ENCODE data around the gene SLC4A4. TPM values are rescaled to one million over a fixed set of nuclear protein-coding genes. Genes with fewer than 3 reads are reported as not detected.

Gene SLC4A4
- polyA plus RNA-seq, 1 of the 3 experiments (the other 2 are of a cell fraction) = not detected

GRCh38 chr4:71382125-71382899 is 43.5 kb downstream of the SLC4A4 start:
- Histone ChIP-seq H3K27me3 (ENCODE audit: insufficient read depth) (no peaks in the 10 kb centered on the region), H4K20me1 (ENCODE audit: insufficient read depth) (no peaks in the 10 kb centered on the region), H3F3A (replicated peaks; ENCODE audit: insufficient read depth) (no peaks in the 10 kb centered on the region), H3K36me3 (replicated peaks in 1 of 2; ENCODE audit: control insufficient read depth in 1 of 2, insufficient read depth in 2 of 2, low read length in 1 of 2) (no peaks in the 10 kb centered on the region), H3K27ac (ENCODE audit: low read depth in 2 of 2, low read length in 1 of 2) (no peak overlapping the region), H3K4me3 (ENCODE audit: low read depth in 2 of 2, low read length in 1 of 2) (no peak overlapping the region), H3K4me2 (no peak overlapping the region), H2AFZ (ENCODE audit: low read depth) (no peak overlapping the region), H3K9me2 (no peaks in the 10 kb centered on the region), H3K4me1 (ENCODE audit: control insufficient read depth in 1 of 2, insufficient read depth in 2 of 2, low read depth in 1 of 2, low read length in 1 of 2) (no peaks in the 10 kb centered on the region), H3K9me3 (no peaks in the 10 kb centered on the region), H3K79me2 (ENCODE audit: insufficient read depth) (no peaks in the 10 kb centered on the region), H3K9ac (no peak overlapping the region)
- CTCF ChIA-PET = no interaction called here
- no peak for DNase-seq
- WGBS (ENCODE audit: low lambda C conversion rate) = 11% methylated on average over 3 of the region's 3 CpGs
- TF ChIP-seq TAF1 (IDR thresholded peaks at IDR 0.05; ENCODE audit: borderline replicate concordance, low read depth, low read length) (no peak), MAX (IDR thresholded peaks at IDR 0.05; ENCODE audit: low read depth) (no peak), EZH2phosphoT487 (IDR thresholded peaks at IDR 0.05; ENCODE audit: borderline replicate concordance, low read depth) (no peak), MEF2A (IDR thresholded peaks at IDR 0.05; ENCODE audit: borderline replicate concordance, low read depth) (no peak), FOXJ3 (CRISPR knock-in tag; IDR thresholded peaks at IDR 0.05) (no peak), GATA2 (CRISPR knock-in tag; IDR thresholded peaks at IDR 0.05) (no peak), GABPA (IDR thresholded peaks at IDR 0.05; ENCODE audit: low read depth) (no peak), IRF3 (IDR thresholded peaks at IDR 0.05; ENCODE audit: low read depth, low read length) (no peak), RXRA (IDR thresholded peaks at IDR 0.05; ENCODE audit: borderline replicate concordance, low read depth) (no peak), NFIC (IDR thresholded peaks at IDR 0.05; ENCODE audit: borderline replicate concordance) (no peak), TEAD4 (IDR thresholded peaks at IDR 0.05; ENCODE audit: borderline replicate concordance, insufficient read depth) (no peak), YY1 (IDR thresholded peaks at IDR 0.05; ENCODE audit: low read depth) (no peak), RFX5 (IDR thresholded peaks at IDR 0.05; ENCODE audit: low read length) (no peak)
- TF ChIP-seq, protein P1, sequence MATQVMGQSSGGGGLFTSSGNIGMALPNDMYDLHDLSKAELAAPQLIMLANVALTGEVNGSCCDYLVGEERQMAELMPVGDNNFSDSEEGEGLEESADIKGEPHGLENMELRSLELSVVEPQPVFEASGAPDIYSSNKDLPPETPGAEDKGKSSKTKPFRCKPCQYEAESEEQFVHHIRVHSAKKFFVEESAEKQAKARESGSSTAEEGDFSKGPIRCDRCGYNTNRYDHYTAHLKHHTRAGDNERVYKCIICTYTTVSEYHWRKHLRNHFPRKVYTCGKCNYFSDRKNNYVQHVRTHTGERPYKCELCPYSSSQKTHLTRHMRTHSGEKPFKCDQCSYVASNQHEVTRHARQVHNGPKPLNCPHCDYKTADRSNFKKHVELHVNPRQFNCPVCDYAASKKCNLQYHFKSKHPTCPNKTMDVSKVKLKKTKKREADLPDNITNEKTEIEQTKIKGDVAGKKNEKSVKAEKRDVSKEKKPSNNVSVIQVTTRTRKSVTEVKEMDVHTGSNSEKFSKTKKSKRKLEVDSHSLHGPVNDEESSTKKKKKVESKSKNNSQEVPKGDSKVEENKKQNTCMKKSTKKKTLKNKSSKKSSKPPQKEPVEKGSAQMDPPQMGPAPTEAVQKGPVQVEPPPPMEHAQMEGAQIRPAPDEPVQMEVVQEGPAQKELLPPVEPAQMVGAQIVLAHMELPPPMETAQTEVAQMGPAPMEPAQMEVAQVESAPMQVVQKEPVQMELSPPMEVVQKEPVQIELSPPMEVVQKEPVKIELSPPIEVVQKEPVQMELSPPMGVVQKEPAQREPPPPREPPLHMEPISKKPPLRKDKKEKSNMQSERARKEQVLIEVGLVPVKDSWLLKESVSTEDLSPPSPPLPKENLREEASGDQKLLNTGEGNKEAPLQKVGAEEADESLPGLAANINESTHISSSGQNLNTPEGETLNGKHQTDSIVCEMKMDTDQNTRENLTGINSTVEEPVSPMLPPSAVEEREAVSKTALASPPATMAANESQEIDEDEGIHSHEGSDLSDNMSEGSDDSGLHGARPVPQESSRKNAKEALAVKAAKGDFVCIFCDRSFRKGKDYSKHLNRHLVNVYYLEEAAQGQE (IDR thresholded peaks at IDR 0.05; ENCODE audit: low read depth, low read length) = no peak
- TF ChIP-seq, protein P2, sequence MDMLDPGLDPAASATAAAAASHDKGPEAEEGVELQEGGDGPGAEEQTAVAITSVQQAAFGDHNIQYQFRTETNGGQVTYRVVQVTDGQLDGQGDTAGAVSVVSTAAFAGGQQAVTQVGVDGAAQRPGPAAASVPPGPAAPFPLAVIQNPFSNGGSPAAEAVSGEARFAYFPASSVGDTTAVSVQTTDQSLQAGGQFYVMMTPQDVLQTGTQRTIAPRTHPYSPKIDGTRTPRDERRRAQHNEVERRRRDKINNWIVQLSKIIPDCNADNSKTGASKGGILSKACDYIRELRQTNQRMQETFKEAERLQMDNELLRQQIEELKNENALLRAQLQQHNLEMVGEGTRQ (IDR thresholded peaks at IDR 0.05; ENCODE audit: borderline replicate concordance, low read depth, low read length) = no peak
- POLR2A ChIA-PET = no interaction called here
